ENCODE data around the gene RAB1B. TPM values are rescaled to one million over a fixed set of nuclear protein-coding genes. Genes with fewer than 3 reads are reported as not detected.

RAB1B gene
- 75.3 and 75.4 TPM in 2 replicates for total RNA-seq

- peaks cover 31% of the 10 kb centered on the region for H3K36me3 ChIP-seq (ENCODE audit: insufficient read depth, low read length)
Measured at GRCh38 chr11:66268244-66268951, at the start of gene RAB1B. RAB1B (plus strand) TSS chr11:66268639; CDS start chr11:66268680, 41 bp downstream.

GRCh38 chr11:66218846-66219620 is 49.4 kb upstream of the RAB1B start:
- Histone ChIP-seq H3K79me2 (ENCODE audit: insufficient read depth, low read length) (no peaks in the 10 kb centered on the region), H3K4me3 (ENCODE audit: insufficient read depth, low read length) (no peak overlapping the region), H3K27ac (ENCODE audit: low read depth, low read length) (no peak overlapping the region), H3K36me3 (ENCODE audit: insufficient read depth, low read length) (peaks cover 56% of the 10 kb centered on the region), H3K9me3 (ENCODE audit: low read depth, low read length) (no peaks in the 10 kb centered on the region), H2AFZ (ENCODE audit: low read length) (no peak overlapping the region), H3K4me1 (ENCODE audit: insufficient read depth, low read length) (no peaks in the 10 kb centered on the region), H4K20me1 (ENCODE audit: insufficient read depth, low read length) (peaks cover 9% of the 10 kb centered on the region), H3K4me2 (ENCODE audit: insufficient read depth, low read length) (no peak overlapping the region), H3K27me3 (ENCODE audit: insufficient read depth, low read length) (no peaks in the 10 kb centered on the region)
- TF ChIP-seq CTCF (IDR thresholded peaks at IDR 0.05; ENCODE audit: extremely low read depth, low read depth, low read length), result no peak
- no peak for DNase-seq (ENCODE audit: insufficient read length, low spot score, missing footprints)

More at GRCh38 chr11:66268244-66268951, at the start of gene RAB1B:
- Histone ChIP-seq H3K79me2 (ENCODE audit: insufficient read depth, low read length) (peaks cover 37% of the 10 kb centered on the region), H3K27ac (ENCODE audit: low read depth, low read length) (peak within 1 kb of the TSS; percentile 81), H3K4me3 (ENCODE audit: insufficient read depth, low read length) (peak within 1 kb of the TSS; percentile 98), H3K27me3 (ENCODE audit: insufficient read depth, low read length) (no peaks in the 10 kb centered on the region), H3K4me2 (ENCODE audit: insufficient read depth, low read length) (peak within 1 kb of the TSS; percentile 97), H3K4me1 (ENCODE audit: insufficient read depth, low read length) (peaks cover 22% of the 10 kb centered on the region), H2AFZ (ENCODE audit: low read length) (peak within 1 kb of the TSS; percentile 79), H3K9me3 (ENCODE audit: low read depth, low read length) (no peaks in the 10 kb centered on the region), H4K20me1 (ENCODE audit: insufficient read depth, low read length) (peaks cover 37% of the 10 kb centered on the region)
- no peak for TF ChIP-seq CTCF (IDR thresholded peaks at IDR 0.05; ENCODE audit: extremely low read depth, low read depth, low read length)
- peak; percentile 100 for DNase-seq (ENCODE audit: insufficient read length, low spot score, missing footprints)

GRCh38 chr11:66219846-66220565 is 48.4 kb upstream of the RAB1B start:
- no peak overlapping the region for H3K4me3 ChIP-seq (ENCODE audit: insufficient read depth, low read length)
- no peak overlapping the region for H2AFZ ChIP-seq (ENCODE audit: low read length)
- H4K20me1 ChIP-seq (ENCODE audit: insufficient read depth, low read length), result peaks cover 9% of the 10 kb centered on the region
- no peaks in the 10 kb centered on the region for H3K4me1 ChIP-seq (ENCODE audit: insufficient read depth, low read length)
- TF ChIP-seq CTCF (IDR thresholded peaks at IDR 0.05; ENCODE audit: extremely low read depth, low read depth, low read length), result no peak
- no peak overlapping the region for H3K27ac ChIP-seq (ENCODE audit: low read depth, low read length)
- no peak overlapping the region for H3K4me2 ChIP-seq (ENCODE audit: insufficient read depth, low read length)
- H3K9me3 ChIP-seq (ENCODE audit: low read depth, low read length), result no peaks in the 10 kb centered on the region
- DNase-seq (ENCODE audit: insufficient read length, low spot score, missing footprints), result no peak
- H3K27me3 ChIP-seq (ENCODE audit: insufficient read depth, low read length), result no peaks in the 10 kb centered on the region
- peaks cover 65% of the 10 kb centered on the region for H3K36me3 ChIP-seq (ENCODE audit: insufficient read depth, low read length)
- H3K79me2 ChIP-seq (ENCODE audit: insufficient read depth, low read length), result no peaks in the 10 kb centered on the region
